SH-SY5Y (cell line): Measurements from ENCODE around the gene GAPDH.

Source experiments
- GATA2 ChIP-seq: IDR thresholded peaks from 2 replicates; pipeline ENCODE4 v1.6.1; 2011; ENCODE audit warnings: mild to moderate bottlenecking, low read depth, low read length
- GATA3 ChIP-seq: IDR thresholded peaks from 2 replicates; pipeline ENCODE4 v1.6.1; 2011; ENCODE audit warnings: low read depth, mild to moderate bottlenecking, low read length, moderate library complexity

DNA sequence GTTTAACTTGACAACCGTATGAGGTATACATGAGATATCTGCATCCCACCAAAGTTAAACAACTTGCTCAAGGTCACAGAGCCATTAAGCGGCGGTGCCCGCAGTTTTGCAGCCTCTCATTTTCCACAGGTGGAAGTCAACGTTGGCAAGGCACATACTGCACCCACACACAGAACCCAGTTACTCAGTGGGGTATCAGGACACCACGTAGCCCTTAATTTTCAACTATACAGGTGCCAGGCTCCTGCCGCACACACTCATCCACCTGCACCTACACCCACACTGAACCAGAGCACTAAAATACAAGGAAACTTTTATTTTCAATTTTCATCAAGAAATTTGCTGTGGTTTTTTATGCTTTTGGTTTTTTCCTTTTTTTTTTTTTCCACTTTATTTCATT, 35.5 kb downstream of the GAPDH start:
- TF ChIP-seq GATA2 (no peak), GATA3 (no peak)
